HG03139 (cell line): ENCODE measurements around the gene UGT1A10.
"Not testable (repeated sequence)": the region's sequence is repeated elsewhere in the genome, so short reads cannot be mapped to it uniquely, and the experiment has no call there.

Experiments used
- ATAC-seq: cut with Tn5 transposase; IDR thresholded peaks from one replicate; pipeline ENCODE4 v1.9.1; 2021; ENCODE audit not compliant: unreplicated experiment

UGT1A10 gene

DNA sequence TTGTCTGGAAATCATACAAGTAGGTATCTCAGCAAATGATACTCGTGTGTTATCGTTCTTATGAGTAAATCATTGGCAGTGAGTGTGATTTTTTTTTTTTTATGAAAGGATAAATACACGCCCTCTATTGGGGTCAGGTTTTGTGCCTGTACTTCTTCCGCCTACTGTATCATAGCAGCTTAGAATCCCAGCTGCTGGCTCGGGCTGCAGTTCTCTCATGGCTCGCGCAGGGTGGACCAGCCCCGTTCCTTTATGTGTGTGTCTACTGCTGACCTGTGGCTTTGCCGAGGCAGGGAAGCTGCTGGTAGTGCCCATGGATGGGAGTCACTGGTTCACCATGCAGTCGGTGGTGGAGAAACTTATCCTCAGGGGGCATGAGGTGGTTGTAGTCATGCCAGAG, at the start of gene UGT1A10:
Gene UGT1A10 (plus strand): TSS at position 143 of the 400 bp plus-strand sequence. CDS start 75 bp downstream, at position 218.
- ATAC-seq = not testable (repeated sequence)

DNA sequence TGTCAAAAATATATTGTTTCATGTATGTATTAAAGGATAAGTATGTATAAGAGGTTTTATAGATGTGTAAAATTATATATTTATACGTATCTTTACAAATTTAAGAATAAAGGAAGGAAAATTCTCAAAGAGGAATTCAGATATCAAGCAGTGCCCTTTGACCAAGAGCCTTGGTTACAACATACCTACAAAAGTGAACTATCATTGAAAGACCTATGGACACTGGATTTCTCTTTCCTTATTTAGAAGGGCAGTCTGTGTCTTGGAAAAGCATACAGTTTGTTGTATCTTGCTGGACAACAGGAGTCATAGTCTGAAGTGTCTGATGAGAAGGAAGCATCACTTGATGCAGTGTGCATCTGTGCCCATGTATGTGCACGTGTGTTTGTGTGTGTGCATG, 47.8 kb upstream of the UGT1A10 start:
- no peak for ATAC-seq

DNA sequence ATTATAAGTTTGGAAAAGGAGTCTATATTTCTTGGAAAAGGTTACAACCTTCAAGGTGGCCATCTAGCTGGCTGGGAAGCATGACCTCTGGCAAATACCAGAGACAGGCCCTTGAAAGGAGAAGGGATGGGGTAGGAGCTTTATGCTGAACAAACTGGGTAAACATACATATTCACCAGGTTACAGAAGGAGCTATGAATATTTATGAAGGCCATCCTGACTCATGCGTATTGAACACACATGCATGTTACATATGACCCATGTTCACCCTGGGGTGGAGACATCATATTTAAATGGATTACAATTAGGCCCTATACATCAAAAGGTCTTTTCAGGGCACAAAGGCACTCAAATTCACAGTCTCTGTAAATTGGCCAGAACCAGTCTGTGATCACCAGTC, 43.5 kb upstream of the UGT1A10 start:
- not testable (repeated sequence) for ATAC-seq

DNA sequence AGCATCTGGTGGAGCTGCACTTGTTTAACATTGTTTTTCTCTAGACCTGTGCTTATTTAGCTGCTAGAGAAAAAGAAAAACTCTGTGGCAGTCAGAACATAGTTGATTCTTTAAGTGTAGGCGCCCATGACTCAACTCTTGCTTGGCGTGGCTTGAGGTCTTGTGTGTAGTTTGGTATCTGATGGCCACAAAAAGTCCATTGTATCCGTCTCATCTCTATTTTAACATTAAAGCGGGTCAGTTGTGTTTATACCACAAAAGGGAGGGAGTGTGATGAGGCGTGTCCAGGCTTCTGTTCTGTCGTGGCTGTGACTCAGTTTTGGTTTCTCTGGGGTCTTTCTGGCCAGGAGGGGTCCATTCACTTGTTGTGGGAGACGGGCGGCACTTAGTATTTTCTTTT, 43.0 kb upstream of the UGT1A10 start:
- no peak for ATAC-seq

DNA sequence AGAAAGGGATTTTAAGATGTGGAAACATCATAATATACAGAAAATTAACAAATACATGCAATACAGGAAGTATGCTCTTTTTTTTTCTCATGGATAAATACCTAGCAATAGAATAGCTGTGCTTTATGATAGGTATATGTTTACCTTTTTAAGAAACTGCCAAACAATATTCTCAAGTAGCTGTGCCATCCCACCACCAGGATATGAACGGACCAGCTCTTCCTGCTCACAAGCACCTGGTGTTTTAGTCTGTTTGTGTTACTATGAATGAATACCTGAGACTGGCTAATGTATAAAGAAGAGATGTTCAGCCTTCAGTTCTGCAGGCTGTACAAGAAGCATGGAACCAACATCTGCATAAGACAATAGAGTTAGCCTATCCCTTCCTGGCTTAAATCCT, 38.7 kb upstream of the UGT1A10 start:
- ATAC-seq = no peak

DNA sequence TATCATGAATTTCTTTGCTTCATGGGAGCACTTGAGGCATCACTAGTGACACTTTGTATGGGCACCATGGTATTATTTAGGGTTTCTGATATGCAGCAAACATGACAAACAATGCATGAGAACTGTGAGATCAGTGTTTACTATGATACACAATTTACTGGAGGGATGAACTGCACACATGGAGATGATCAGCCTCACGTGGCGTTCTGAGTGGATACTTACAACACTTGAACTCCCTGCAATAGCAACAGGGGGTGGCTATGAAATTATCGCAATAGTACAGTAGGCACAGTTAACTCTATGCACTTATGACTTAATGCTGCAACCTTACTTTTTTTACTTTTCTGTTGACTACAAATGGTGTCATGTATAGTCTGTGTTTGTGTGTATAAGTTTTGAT, 37.3 kb upstream of the UGT1A10 start:
- no peak for ATAC-seq

DNA sequence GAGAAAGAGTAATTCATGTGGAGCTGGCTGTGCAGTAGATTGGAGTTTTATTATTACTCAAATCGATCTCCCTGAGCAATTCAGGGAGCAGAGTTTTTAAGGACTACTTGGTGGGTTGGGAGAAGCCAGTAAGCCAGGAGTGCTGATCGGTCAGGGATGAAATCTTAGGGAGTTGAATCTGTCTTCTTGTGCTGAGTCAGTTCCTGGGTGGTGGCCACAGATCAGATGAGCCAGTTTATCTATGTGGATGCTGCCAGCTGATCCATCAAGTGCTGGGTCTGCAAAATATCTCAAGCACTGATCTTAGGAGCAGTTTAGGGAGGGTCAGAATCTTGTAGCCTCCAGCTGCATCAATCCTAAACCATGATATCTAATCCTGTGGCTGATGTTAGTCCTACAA, 35.9 kb upstream of the UGT1A10 start:
- ATAC-seq = no peak

DNA sequence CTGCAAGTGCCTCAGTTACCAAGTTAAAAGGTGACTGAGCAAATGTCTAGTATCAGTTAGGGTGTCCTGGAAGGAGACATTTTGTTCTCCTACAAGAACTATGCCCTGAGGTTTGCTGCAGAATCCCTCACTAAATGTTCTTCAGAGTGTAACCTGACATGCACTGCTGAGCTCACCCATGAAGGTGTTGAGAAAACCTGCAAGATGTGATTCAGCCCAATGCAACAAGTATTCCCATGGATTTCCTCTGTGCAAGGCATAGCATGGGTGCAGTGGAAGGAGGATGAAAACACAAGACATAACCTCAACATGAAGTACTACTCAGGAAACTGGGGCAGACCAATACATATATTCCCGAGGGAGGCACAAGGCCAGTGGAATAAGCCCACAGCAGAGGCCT, 34.2 kb upstream of the UGT1A10 start:
- no peak for ATAC-seq

DNA sequence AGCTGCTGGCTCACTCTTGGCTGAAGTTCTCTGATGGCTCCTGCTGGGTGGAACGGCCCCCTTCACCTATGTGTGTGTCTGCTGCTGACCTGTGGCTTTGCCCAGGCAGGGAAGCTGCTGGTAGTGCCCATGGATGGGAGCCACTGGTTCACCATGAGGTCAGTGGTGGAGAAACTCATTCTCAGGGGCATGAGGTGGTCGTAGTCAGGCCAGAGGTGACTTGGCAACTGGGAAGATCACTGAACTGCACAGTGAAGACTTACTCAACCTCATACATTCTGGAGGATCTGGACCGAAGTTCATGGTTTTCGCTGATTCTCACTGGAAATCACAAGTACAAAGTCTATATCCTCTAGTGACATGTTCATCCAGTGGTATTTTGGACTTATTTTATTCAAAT, 32.7 kb upstream of the UGT1A10 start:
- no peak for ATAC-seq

DNA sequence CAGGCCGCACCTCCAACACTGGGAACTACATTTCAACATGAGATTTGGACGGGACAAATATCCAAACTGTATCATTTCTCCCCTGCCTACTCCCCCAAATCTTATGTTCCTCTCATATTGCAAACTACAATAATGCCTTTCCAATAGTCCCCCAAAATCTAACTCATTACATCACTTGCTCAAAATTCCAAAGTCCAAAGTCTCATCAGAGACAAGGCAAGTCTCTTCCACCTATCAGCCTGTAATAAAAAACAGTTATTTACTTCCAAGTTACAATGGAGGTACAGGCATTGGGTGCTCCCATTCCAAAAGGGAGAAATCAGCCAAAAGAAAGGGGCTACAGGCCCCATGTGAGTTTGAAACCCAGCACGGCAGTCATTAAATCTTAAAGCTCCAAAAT, 31.4 kb upstream of the UGT1A10 start:
- no peak for ATAC-seq

DNA sequence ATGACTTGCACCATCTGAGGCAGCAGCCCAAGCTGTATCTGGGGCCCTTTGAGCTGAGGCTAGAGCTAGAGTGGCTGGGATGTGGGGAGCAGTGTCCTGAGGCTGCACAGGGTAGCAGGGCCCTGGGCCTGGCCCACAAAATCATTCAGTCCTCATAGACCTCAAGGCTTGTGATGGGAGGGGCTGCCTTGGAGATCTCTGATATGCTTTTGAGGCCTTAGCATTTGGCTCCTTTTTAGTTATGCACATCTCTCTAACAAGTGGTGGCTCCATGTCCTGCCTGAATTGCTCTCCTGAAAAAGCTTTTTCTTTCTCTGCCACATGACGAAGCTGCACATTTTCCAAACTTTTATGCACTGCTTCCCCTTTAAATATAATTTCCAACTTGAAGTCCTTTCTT, 30.6 kb upstream of the UGT1A10 start:
- no peak for ATAC-seq

DNA sequence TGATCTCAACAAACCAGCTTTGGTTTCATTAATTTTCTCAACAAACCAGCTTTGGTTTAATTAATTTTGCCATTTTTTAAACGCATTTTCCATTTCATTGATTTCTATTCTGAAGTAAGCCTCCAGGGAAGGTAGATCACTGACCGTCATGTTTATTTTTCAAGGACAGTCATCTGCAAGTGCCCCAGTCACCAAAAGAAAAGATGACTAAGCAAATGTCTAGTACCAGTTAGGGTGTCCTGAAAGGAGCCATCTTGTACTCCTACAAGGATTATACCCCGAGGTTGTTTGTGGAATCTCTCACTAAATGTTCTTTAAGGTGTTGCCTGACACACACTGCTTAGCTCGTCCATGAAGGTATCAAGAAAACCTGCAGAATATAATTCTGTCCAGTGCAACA, 25.0 kb upstream of the UGT1A10 start:
- ATAC-seq = no peak

DNA sequence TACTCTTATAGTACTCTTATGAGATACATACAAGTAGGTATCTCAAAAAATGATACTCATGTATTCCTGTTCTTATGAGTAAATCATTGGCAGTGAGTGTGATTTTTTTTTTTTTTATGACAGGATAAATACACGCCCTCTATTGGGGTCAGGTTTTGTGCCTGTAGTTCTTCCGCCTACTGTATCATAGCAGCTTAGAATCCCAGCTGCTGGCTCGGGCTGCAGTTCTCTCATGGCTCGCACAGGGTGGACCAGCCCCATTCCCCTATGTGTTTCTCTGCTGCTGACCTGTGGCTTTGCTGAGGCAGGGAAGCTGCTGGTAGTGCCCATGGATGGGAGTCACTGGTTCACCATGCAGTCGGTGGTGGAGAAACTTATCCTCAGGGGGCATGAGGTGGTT, 18.8 kb upstream of the UGT1A10 start, which contains the start of gene UGT1A8:
Gene UGT1A8 (plus strand): TSS at position 158 of the 400 bp plus-strand sequence. CDS start 75 bp downstream, at position 233.
- ATAC-seq = not testable (repeated sequence)

DNA sequence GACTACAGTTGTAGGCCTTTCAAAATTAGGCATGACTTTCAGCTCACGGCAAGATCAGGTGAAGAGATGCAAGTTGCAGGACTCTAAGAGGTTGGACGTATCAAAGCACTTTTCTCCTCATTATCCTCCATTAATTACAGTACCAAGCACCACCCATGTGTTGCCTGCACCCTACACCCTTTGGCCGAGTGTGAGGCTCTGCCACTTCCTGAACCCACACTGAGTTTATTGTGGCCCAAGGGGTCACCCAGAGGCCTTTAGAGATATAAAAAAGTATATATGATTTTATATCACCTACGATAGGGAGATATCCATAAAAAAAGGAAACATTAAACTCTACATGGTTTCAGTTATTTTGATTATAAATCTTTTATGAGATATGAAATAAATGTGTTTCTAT, 16.0 kb upstream of the UGT1A10 start:
- no peak for ATAC-seq

DNA sequence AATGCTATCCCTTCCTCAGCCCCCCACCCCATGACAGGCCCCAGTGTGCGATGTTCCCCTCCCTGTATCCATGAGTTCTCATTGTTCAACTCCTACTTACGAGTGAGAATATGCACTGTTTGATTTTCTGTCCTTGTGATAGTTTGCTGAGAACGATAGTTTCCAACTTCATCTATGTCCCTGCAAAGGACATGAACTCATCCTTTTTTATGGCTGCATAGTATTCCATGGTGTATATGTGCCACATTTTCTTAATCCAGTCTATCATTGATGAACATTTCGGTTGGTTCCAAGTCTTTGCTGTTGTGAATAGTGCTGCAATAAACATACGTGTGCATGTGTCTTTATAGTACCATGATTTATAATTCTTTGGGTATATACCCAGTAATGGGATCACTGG, 14.4 kb upstream of the UGT1A10 start:
- not testable (repeated sequence) for ATAC-seq

DNA sequence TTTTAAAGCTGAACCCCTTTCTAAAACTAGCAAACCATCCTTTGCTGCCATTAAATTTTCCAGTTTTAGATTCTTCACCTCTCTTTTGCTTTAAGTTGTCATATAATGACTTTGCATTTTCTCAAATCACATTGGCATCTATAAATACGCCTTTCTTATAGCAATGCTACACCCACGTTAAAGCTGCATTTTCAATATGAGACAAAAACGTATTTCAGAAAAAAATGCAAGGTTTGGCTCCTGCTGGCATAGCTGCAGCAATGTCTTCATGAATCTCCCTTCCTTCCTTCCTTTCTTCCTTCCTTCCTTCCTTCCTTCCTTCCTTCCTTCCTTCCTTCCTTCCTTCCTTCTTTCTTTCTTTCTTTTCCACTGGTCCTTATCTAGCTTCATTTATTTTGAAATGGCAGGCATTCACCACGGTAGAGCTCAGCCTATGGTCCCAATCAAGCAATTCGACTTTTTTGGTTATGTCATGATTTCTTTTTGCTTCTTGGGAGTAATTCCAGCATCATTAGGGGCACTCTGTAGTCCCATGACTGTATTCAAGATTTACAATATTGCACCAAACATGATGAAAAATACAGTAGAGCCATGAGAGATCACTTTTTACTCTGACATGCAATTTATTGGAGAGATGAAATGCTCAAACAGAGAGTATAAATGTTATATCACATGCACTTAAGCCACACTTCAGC, 8.8 kb upstream of the UGT1A10 start:
- no peak for ATAC-seq

DNA sequence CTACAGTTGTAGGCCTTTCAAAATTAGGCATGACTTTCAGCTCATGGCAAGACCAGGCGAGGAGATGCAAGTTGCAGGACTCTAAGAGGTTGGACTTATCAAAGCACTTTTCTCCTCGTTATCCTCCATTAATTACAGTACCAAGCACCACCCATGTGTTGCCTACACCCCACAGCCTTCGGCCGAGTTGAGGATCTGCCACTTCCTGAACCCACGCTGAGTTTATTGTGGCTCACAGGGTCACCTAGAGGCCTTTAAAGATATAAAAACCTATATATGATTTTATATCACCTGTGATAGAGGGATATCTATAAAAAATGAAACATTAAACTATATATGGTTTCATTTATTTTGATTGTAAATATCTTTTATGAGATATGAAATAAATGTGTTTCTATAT, 2.6 kb downstream of the UGT1A10 start:
- no peak for ATAC-seq

DNA sequence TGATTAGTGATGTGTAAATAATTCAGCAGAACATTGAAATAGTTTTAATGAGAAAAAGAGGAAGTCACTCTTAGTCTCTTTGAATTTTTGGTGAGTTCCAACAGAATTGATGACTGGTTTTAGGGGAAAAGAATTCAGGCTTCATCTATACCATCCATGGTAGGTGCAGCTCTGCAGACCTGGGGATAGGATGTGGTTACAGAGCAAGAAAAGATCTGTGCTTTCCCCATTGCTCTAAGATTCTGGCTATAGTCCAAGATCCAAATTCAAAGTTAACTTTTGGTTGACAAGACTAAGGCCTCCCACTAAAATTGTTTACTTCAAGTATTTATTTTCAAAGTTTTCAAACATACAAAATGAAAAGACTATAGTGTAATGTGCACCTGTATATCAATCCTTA, 3.6 kb downstream of the UGT1A10 start:
- no peak for ATAC-seq

DNA sequence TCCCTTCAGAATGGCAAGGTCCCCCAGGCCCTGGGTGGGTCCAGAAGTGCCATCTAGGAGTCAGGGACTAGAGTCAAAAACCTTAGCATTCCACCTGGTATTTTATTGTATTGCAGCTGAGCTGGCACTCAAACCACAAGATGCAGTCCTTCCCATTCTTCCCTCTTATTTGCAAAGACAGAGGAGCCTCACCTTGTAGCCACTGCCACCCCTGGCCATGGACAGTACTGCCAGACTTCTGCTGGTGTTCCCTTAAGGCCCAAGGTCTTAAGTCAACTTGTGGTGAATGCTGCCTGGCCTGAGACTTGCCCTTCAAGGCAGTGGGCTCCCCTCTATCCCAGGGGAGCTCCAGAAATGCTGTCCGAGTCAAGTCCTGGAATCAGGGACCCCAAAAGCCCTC, 6.9 kb downstream of the UGT1A10 start:
- ATAC-seq = no peak

DNA sequence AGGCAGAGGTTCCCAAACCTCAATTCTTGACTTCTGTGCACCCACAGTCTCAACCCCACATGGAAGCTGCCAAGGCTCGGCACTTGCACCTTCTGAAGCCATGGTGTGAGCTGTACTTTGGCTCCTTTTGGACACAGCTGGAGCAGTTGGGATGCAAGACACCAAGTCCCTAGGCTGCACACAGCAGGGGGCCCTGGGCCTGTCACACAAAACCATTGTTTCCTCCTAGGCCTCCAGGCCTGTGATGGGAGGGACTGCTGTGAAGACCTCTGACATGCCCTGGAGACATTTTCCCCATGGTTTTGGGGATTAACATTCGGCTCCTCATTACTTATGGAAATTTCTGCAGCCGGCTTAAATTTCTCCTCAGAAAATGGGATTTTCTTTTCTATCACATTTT, 9.8 kb downstream of the UGT1A10 start:
- not testable (repeated sequence) for ATAC-seq

DNA sequence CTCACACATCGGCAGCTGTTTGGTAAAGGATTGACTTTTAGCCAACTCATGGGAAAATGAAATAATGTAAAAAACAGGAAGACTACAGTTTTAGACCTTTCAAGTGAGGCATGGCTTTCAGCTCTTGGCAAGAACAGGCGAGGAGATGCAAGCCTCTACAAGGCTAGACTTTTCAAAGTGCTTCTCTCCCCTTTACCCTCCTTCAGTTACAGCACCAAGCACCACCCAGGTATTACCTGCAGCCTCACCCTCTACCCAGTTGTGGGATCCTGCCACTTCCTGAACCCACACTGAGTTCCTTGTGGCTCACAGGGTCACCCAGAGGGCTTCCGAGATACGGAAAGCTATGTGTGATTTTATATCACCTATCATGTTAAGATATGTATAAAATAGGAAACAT, 14.7 kb downstream of the UGT1A10 start:
- no peak for ATAC-seq

DNA sequence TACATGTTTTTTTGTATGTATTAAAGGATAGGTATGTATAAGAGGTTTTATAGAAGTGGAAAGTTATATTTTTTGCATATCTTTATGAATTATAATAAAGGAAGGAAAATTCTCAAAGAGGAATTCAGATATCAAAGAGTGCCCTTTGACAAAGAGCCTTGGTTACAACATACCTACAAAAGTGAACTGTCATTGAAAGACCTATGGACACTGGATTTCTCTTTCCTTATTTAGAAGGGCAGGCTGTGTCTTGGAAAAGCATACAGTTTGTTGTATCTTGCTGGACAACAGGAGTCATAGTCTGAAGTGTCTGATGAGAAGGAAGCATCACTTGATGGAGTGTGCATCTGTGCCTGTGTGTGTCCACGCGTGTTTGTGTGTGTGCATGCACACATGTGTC, 15.2 kb downstream of the UGT1A10 start:
- no peak for ATAC-seq

DNA sequence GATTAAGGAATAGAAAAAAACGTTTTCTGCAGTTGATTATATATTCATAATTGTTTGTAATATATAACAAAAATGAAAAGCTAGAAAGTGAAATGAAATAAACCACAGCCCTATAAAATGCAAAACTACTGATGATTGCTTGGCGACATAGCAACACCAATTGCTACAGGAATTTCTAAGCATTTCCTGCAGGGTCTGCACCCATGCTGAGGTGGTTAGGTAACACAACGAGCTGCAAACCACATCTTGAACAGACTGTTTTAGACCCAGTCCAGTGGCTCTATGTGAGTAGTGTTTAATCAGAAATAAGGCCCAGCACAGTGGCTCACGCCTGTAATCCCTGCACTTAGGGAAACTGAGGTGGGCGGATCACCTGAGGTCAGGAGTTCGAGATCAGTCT, 18.3 kb downstream of the UGT1A10 start:
- ATAC-seq = no peak
